NCI-H2227 treated with DMSO at 0.1 percent for 48 hours (cell line): ENCODE data around the gene ATF5.

Experiments used
- DNase-seq: peaks from one replicate; lab custom pipeline; 2025; lab: John Stamatoyannopoulos, UW

Gene ATF5

GRCh38 chr19:49894879-49895565 is 34.0 kb upstream of the ATF5 start:
- DNase-seq: no peak

- no peak for DNase-seq
Observed at GRCh38 chr19:49895566-49896297, 33.3 kb upstream of the ATF5 start.

GRCh38 chr19:49896863-49897621 is 32.0 kb upstream of the ATF5 start, which contains the start of gene IL4I1:
TSS of gene IL4I1 (minus strand) at chr19:49896887. CDS start at chr19:49896160, 727 bp downstream.
- no peak for DNase-seq

- DNase-seq: no peak
Observed at GRCh38 chr19:49904136-49904535, 24.9 kb upstream of the ATF5 start.

- no peak for DNase-seq
Observed at GRCh38 chr19:49906879-49907564, 22.0 kb upstream of the ATF5 start.

- no peak for DNase-seq
Observed at GRCh38 chr19:49907745-49908446, 21.1 kb upstream of the ATF5 start.

GRCh38 chr19:49908480-49909420 is 20.3 kb upstream of the ATF5 start:
- no peak for DNase-seq

GRCh38 chr19:49910179-49910578 is 18.8 kb upstream of the ATF5 start:
- DNase-seq: no peak

GRCh38 chr19:49911381-49912145 is 17.4 kb upstream of the ATF5 start:
- DNase-seq: no peak

GRCh38 chr19:49912965-49913685 is 15.9 kb upstream of the ATF5 start:
- DNase-seq: no peak

GRCh38 chr19:49913720-49914119 is 15.3 kb upstream of the ATF5 start:
- no peak for DNase-seq

- DNase-seq: no peak
Observed at GRCh38 chr19:49915271-49915670, 13.7 kb upstream of the ATF5 start.

- no peak for DNase-seq
Observed at GRCh38 chr19:49916839-49917733, 11.9 kb upstream of the ATF5 start.

GRCh38 chr19:49918089-49918488 is 10.9 kb upstream of the ATF5 start:
- no peak for DNase-seq

- DNase-seq: no peak
Observed at GRCh38 chr19:49920624-49921363, 8.2 kb upstream of the ATF5 start.

- no peak for DNase-seq
Observed at GRCh38 chr19:49921871-49922795, 6.9 kb upstream of the ATF5 start.
